ENCODE data around the gene NHLRC1. TPM values are rescaled to one million over a fixed set of nuclear protein-coding genes. Genes with fewer than 3 reads are reported as not detected.

NHLRC1 gene
- total RNA-seq, 1 donor from 2014 or later: 1.8 TPM

- H3K27me3 Mint-ChIP-seq (ENCODE audit: low read depth): peaks cover 3% of the 10 kb centered on the region
- no peak for TF ChIP-seq CTCF (IDR thresholded peaks at IDR 0.05; ENCODE audit: unreplicated experiment)
- H3K9me3 Mint-ChIP-seq: peaks cover 24% of the 10 kb centered on the region
- H3K4me1 Mint-ChIP-seq: no peaks in the 10 kb centered on the region
- H3K4me3 Mint-ChIP-seq: no peak overlapping the region
- peaks cover 9% of the 10 kb centered on the region for H3K36me3 Mint-ChIP-seq
- H3K27ac Mint-ChIP-seq: no peak overlapping the region
- no peak for DNase-seq (ENCODE audit: low spot score in 2 of 2, unreplicated experiment in 2 of 2)
Observed at GRCh38 chr6:18102783-18103509, 19.5 kb downstream of the NHLRC1 start.

DNA sequence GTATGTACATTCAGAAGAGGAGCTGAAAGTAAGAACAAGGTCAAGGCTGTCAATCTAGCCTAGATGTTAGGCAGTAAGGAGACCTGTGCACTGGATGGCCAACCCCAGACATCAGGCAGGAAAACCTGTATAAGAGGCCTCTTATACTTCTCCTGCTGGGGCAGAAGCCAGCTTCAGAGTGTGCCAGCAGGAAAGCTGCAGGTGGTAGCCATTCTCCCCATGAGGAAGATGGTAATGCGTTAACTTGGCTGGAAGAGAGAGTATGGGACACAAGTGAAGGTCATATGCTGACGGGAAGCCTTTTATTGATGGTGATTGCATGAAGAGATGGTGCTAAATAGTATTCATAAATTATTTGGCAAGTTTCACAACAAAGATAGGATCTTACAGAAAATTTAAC lies 20.6 kb downstream of the NHLRC1 start:
- H3K27ac Mint-ChIP-seq: no peak overlapping the region
- H3K9me3 Mint-ChIP-seq: peaks cover 19% of the 10 kb centered on the region
- H3K4me1 Mint-ChIP-seq: no peaks in the 10 kb centered on the region
- TF ChIP-seq CTCF (IDR thresholded peaks at IDR 0.05; ENCODE audit: unreplicated experiment): no peak
- H3K36me3 Mint-ChIP-seq: peaks cover 5% of the 10 kb centered on the region
- peaks cover 3% of the 10 kb centered on the region for H3K27me3 Mint-ChIP-seq (ENCODE audit: low read depth)
- DNase-seq (ENCODE audit: low spot score in 2 of 2, unreplicated experiment in 2 of 2): no peak
- no peak overlapping the region for H3K4me3 Mint-ChIP-seq

DNA sequence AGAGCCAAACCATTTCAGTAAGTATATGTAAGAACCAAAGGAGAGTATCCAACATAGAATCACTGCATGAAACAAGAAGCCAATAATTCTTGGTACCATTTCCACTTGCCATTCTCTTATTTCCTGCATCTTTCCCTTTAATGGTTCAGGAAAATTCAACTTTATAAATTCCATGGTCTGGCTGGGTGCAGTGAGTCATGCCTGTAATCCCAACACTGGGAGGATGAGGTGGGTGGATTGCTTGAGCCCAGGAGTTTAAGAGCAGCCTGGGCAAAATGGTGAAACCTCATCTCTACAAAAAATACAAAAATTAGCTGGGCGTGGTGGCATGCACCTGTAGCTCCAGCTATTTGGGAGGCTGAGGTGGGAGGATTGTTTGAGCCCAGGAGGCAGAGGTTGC lies 21.2 kb downstream of the NHLRC1 start:
- Mint-ChIP-seq H3K4me3 (no peak overlapping the region), H3K27me3 (ENCODE audit: low read depth) (peaks cover 3% of the 10 kb centered on the region), H3K4me1 (no peaks in the 10 kb centered on the region), H3K27ac (no peak overlapping the region), H3K36me3 (peaks cover 5% of the 10 kb centered on the region), H3K9me3 (peaks cover 16% of the 10 kb centered on the region)
- DNase-seq (ENCODE audit: low spot score in 2 of 2, unreplicated experiment in 2 of 2): no peak
- TF ChIP-seq CTCF (IDR thresholded peaks at IDR 0.05; ENCODE audit: unreplicated experiment): no peak

GRCh38 chr6:18100296-18100695 lies 22.2 kb downstream of the NHLRC1 start:
- H3K4me1 Mint-ChIP-seq: no peaks in the 10 kb centered on the region
- TF ChIP-seq CTCF (IDR thresholded peaks at IDR 0.05; ENCODE audit: unreplicated experiment): no peak
- no peak for DNase-seq (ENCODE audit: low spot score in 2 of 2, unreplicated experiment in 2 of 2)
- no peaks in the 10 kb centered on the region for H3K36me3 Mint-ChIP-seq
- H3K9me3 Mint-ChIP-seq: peaks cover 6% of the 10 kb centered on the region
- peaks cover 3% of the 10 kb centered on the region for H3K27me3 Mint-ChIP-seq (ENCODE audit: low read depth)
- no peak overlapping the region for H3K27ac Mint-ChIP-seq
- H3K4me3 Mint-ChIP-seq: no peak overlapping the region

GRCh38 chr6:18099511-18099910 lies 23.0 kb downstream of the NHLRC1 start:
- no peaks in the 10 kb centered on the region for H3K36me3 Mint-ChIP-seq
- H3K9me3 Mint-ChIP-seq: peaks cover under 1% of the 10 kb centered on the region
- no peak for DNase-seq (ENCODE audit: low spot score in 2 of 2, unreplicated experiment in 2 of 2)
- no peak overlapping the region for H3K4me3 Mint-ChIP-seq
- H3K4me1 Mint-ChIP-seq: no peaks in the 10 kb centered on the region
- no peak for TF ChIP-seq CTCF (IDR thresholded peaks at IDR 0.05; ENCODE audit: unreplicated experiment)
- no peak overlapping the region for H3K27ac Mint-ChIP-seq
- H3K27me3 Mint-ChIP-seq (ENCODE audit: low read depth): peaks cover 3% of the 10 kb centered on the region
